NT2/D1 (cell line): ENCODE results near the gene IL20.

ENCODE experiments used
- SUZ12 ChIP-seq: IDR thresholded peaks from 2 replicates; pipeline ENCODE4 v1.6.1; 2011; ENCODE audit not compliant: insufficient read length, insufficient read depth; ENCODE audit errors: extremely low read depth
- YY1 ChIP-seq: IDR thresholded peaks from 2 replicates; pipeline ENCODE4 v1.6.1; 2011; ENCODE audit not compliant: insufficient read length, insufficient read depth
- ZNF274 ChIP-seq: IDR thresholded peaks from 2 replicates; pipeline ENCODE4 v1.6.1; 2011; ENCODE audit warnings: mild to moderate bottlenecking, low read depth, low read length

DNA sequence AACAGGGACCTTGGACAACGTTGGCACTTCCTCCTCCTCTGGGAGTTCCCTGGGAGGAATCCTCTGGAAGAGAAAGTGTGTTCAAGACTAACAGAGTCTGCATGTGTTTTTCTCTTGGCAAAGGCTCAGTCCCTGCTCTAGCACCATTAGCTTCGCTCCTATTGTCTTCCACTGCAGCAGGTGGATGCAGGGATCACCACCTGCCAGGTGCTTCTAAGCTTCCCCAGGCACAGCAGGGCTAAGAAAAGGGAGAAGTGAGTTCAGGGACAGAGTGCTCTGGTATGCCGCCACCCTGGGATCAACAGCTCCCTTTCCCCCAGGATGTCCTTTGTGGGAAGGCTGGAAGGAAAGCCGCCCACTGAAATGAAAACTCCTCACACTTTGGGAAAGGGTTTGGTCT is 43.9 kb upstream of the IL20 start:
- TF ChIP-seq ZNF274 (no peak), YY1 (no peak), SUZ12 (no peak)
